Measurements from ENCODE around the gene ATP10A. TPM values are rescaled to one million over a fixed set of nuclear protein-coding genes. Genes with fewer than 3 reads are reported as not detected.

ATP10A gene
- total RNA-seq, 4 donors from 2014 or later: 8.1 to 36.0 (median 17.9) TPM

GRCh38 chr15:25824618-25825017 lies 38.5 kb downstream of the ATP10A start:
- DNase-seq (ENCODE audit: low spot score in 2 of 2): no peak
- 77 to 79% methylated on average over 6 of the region's 6 CpGs for WGBS, 2 donors
- Histone ChIP-seq H3K27me3 (no peaks in the 10 kb centered on the region), H3K36me3 (no peaks in the 10 kb centered on the region), H3K9me3 (peaks cover 0 to 21% (median 3%) of the 10 kb centered on the region in 4 donors), H3K4me3 (no peak overlapping the region), H3K27ac (no peak overlapping the region), H3K4me1 (no peaks in the 10 kb centered on the region)
- TF ChIP-seq EP300 (IDR thresholded peaks at IDR 0.05): no peak
- TF ChIP-seq, protein P1, sequence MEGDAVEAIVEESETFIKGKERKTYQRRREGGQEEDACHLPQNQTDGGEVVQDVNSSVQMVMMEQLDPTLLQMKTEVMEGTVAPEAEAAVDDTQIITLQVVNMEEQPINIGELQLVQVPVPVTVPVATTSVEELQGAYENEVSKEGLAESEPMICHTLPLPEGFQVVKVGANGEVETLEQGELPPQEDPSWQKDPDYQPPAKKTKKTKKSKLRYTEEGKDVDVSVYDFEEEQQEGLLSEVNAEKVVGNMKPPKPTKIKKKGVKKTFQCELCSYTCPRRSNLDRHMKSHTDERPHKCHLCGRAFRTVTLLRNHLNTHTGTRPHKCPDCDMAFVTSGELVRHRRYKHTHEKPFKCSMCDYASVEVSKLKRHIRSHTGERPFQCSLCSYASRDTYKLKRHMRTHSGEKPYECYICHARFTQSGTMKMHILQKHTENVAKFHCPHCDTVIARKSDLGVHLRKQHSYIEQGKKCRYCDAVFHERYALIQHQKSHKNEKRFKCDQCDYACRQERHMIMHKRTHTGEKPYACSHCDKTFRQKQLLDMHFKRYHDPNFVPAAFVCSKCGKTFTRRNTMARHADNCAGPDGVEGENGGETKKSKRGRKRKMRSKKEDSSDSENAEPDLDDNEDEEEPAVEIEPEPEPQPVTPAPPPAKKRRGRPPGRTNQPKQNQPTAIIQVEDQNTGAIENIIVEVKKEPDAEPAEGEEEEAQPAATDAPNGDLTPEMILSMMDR (IDR thresholded peaks at IDR 0.05): no peak
- TF ChIP-seq POLR2A (IDR thresholded peaks at IDR 0.05): no peak

DNA sequence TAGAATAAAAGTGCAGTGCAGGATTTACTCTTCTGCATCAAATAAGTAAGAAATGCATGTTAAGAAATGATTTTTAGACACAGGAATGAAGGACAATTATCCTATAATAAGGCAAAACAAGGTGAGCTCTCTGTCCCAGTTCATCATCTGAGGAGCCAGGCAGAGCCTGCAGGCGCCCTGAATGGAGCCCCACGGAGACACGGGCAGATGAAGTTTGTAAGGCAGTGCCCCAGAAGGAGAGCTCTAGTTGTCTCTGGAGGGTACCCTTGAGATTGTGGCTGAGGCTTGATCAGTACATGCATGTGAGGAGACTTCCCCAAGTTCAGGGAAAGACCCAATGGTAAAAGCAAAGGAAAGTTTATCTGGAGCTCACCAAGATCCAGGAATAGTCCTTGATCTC lies 50.3 kb downstream of the ATP10A start:
- WGBS, 2 donors: 64 to 70% methylated on average over 3 of the region's 3 CpGs
- Histone ChIP-seq H3K4me3 (no peak overlapping the region), H3K27me3 (no peaks in the 10 kb centered on the region), H3K27ac (no peak overlapping the region), H3K4me1 (peaks cover 0 to 24% (median 0%) of the 10 kb centered on the region in 4 donors), H3K36me3 (no peaks in the 10 kb centered on the region), H3K9me3 (no peaks in the 10 kb centered on the region)
- TF ChIP-seq, protein P1 (IDR thresholded peaks at IDR 0.05): no peak
- no peak for TF ChIP-seq POLR2A (IDR thresholded peaks at IDR 0.05)
- TF ChIP-seq EP300 (IDR thresholded peaks at IDR 0.05): no peak
- DNase-seq (ENCODE audit: low spot score in 2 of 2): no peak

DNA sequence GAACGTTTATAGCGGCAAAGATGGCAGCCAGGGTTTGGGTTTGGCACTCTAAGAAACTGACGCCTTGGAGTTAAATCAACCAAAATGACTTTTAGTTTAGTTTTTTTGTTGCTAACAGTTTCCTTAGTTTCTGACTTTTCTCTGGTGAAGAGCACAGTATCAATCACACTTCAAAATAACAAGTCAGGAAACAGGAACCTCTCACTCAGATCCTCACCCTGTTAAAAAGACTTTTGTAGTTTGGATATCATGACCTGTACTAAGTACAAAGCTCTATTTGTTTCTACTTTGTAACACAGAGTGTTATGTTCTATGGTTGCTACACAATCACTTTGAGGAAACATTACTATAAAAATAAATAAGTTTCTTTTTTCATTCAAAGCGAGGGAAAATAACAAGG lies 51.1 kb downstream of the ATP10A start:
- TF ChIP-seq EP300 (IDR thresholded peaks at IDR 0.05) (no peak), POLR2A (IDR thresholded peaks at IDR 0.05) (no peak)
- TF ChIP-seq, protein P1 (IDR thresholded peaks at IDR 0.05): no peak
- DNase-seq (ENCODE audit: low spot score in 2 of 2): no peak
- Histone ChIP-seq H3K36me3 (no peaks in the 10 kb centered on the region), H3K4me3 (no peak overlapping the region), H3K27ac (no peak overlapping the region), H3K9me3 (no peaks in the 10 kb centered on the region), H3K27me3 (no peaks in the 10 kb centered on the region), H3K4me1 (peaks cover 0 to 24% (median 0%) of the 10 kb centered on the region in 4 donors)
- WGBS, 2 donors: 71 to 74% methylated on average over 4 of the region's 4 CpGs

DNA sequence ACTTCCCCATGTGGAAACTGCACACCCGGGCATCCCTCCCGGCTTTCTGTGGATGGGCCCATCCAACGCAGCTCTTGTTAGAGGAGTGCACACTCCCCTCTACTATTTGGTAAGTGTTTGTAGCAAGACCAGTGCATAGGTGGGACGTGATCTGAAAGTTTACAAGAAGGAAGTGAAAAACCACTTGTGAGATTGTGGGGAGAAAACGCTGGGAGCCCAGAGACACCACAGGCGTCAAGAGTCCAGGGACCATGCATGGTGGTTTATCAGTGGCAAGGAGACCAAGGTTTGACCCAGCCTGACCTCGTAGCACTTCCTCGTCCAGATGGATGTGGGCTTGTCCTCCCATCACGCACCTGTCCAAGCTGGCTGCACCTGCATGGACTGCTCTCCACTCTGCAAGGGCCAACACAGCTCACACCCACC lies 51.6 kb downstream of the ATP10A start:
- WGBS, 2 donors: 74 to 85% methylated on average over 9 of the region's 9 CpGs
- Histone ChIP-seq H3K4me3 (no peak overlapping the region), H3K27me3 (no peaks in the 10 kb centered on the region), H3K27ac (no peak overlapping the region), H3K36me3 (no peaks in the 10 kb centered on the region), H3K4me1 (peaks cover 0 to 24% (median 0%) of the 10 kb centered on the region in 4 donors), H3K9me3 (no peaks in the 10 kb centered on the region)
- TF ChIP-seq POLR2A (IDR thresholded peaks at IDR 0.05): no peak
- TF ChIP-seq, protein P1 (IDR thresholded peaks at IDR 0.05): no peak
- no peak for TF ChIP-seq EP300 (IDR thresholded peaks at IDR 0.05)
- no peak for DNase-seq (ENCODE audit: low spot score in 2 of 2)

DNA sequence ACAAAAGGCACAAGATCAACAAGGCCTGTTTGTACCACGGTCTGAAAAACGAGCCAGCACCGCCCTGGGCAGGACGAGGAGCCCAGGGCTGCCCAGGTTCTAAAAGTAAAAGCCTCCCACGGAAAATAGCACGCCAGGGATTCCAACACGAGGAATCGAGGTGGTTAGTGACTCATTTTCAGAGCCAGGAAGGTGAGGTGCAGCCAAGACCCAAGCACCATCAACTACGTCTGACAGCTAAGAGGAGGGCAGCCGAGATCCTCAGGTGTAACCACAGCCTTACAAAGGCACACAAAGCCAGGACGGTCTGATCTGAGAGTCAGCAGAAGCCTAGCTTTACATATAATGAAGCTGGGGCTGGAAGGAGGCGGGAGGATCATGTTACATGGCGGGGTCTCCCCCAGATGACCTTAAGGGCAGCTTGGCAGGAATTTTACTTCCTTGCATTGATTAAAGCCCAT lies 52.5 kb downstream of the ATP10A start:
- no peaks in the 10 kb centered on the region for H3K9me3 ChIP-seq
- H3K27me3 ChIP-seq: no peaks in the 10 kb centered on the region
- H3K4me1 ChIP-seq: peaks cover 0 to 24% (median 0%) of the 10 kb centered on the region in 4 donors
- H3K4me3 ChIP-seq: no peak overlapping the region
- H3K27ac ChIP-seq: no peak overlapping the region
- WGBS, 2 donors: 61 to 68% methylated on average over 13 of the region's 13 CpGs
- no peak for DNase-seq (ENCODE audit: low spot score in 2 of 2)
- H3K36me3 ChIP-seq: no peaks in the 10 kb centered on the region
- TF ChIP-seq, protein P1 (IDR thresholded peaks at IDR 0.05): no peak
- TF ChIP-seq EP300 (IDR thresholded peaks at IDR 0.05): no peak
- TF ChIP-seq POLR2A (IDR thresholded peaks at IDR 0.05): no peak
